ENCODE data around the gene NCOR2.

The NCOR2 gene

DNA sequence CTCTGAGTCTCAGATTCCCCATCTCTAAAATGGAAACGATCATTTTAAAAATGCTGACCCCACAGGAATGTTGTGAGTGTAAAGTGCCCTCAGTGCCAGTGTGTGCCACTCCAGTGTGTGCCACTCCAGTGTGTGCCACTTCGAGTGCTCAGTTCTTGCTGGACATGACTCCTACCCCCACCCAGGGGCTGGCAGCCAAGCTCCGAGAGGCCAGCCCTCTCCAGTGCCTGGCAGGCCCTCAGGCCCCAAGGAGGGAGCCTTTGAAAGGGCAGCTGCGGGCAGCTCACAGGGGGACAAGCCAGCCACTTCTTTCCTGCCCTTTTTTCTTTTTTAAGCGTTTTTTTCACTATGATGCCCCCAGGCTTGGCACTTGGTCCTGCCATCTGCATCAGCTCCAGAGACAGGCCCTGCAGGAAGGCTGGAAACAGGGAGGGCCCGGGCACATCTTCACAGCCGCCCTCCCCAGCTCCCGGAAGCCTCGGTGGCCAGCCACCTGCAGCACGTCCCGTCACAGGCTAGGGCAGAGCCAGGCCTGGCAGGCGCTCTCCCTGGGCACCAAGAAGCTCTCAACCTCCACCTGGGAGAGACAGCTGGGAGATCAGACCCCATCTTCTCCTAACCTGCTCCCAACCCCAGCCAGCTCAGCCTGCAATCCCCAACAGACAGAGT is 29.8 kb downstream of the NCOR2 start:
- Mint-ChIP-seq H3K27me3 (ENCODE audit: low read depth, poor library complexity) (peaks cover 3% of the 10 kb centered on the region), H3K9me3 (no peaks in the 10 kb centered on the region), H3K4me3 (no peak overlapping the region), H3K36me3 (ENCODE audit: low read depth) (peaks cover 11% of the 10 kb centered on the region), H3K27ac (no peak overlapping the region), H3K4me1 (peaks cover 46% of the 10 kb centered on the region)
- TF ChIP-seq, protein P1, sequence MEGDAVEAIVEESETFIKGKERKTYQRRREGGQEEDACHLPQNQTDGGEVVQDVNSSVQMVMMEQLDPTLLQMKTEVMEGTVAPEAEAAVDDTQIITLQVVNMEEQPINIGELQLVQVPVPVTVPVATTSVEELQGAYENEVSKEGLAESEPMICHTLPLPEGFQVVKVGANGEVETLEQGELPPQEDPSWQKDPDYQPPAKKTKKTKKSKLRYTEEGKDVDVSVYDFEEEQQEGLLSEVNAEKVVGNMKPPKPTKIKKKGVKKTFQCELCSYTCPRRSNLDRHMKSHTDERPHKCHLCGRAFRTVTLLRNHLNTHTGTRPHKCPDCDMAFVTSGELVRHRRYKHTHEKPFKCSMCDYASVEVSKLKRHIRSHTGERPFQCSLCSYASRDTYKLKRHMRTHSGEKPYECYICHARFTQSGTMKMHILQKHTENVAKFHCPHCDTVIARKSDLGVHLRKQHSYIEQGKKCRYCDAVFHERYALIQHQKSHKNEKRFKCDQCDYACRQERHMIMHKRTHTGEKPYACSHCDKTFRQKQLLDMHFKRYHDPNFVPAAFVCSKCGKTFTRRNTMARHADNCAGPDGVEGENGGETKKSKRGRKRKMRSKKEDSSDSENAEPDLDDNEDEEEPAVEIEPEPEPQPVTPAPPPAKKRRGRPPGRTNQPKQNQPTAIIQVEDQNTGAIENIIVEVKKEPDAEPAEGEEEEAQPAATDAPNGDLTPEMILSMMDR (IDR thresholded peaks at IDR 0.05): no peak
- DNase-seq: no peak

DNA sequence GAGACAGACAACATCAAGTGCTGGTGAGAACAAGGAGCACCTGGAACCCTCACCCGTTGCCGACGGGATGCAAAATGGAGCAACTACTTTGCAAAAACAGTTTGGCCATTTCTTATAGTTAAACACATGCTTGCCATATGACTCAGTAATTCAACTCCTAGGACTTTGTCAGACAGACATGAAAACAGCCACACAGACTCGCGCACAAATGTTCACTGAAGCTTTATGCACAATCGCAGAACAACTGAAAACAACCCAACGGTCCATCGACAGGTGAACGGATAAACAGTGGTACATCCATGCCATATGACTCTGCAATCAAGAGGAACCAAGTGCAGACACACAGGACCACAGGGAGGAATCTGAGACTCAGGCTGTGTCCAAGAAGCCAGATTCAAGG is 30.8 kb downstream of the NCOR2 start:
- no peak overlapping the region for H3K4me3 Mint-ChIP-seq

DNA sequence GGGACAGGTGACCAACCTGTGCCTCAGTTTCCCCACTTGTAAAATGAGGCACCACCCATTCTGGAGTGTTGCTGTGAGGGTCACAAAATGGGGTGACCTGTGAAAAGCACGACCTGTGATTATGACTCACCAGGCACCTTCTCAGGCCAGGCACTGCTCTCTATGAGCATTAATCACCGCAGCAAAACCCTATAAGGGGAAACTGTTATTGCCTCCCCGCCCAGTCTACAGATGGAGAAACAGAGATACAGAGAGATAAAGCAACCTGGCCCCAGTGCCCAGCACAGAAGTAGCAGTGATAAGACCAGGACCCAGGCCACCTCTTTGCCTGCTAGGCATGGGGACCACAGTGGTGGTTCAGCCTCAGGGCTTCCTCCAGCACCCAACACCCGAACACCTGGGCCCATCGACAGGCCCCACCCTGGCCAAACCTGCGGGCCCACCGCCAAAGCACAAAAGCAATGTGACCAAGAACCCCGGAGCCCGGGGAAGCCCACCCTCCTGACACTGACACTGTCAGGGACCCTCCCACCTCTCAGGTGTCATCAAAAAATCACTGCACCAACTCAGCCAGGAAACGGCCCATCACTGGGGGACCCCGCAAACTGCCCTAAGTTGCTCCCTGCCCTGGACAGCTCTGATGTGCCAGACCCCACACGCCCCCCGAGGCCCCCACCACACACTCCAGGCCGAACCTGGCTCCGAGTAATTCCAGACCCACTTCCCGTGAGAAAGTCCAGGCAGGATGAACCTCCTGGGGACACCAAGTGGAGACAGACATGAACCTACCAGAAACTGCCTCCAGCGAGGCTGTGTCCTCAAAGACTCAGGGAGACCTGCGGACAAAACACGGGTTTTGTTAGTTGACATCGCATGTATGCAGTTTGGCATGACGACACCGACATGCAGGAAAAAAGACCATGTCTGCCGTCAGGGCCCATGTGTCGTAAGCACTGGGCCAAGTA is 32.4 kb downstream of the NCOR2 start:
- no peaks in the 10 kb centered on the region for H3K9me3 Mint-ChIP-seq
- H3K27me3 Mint-ChIP-seq (ENCODE audit: low read depth, poor library complexity): peaks cover 3% of the 10 kb centered on the region
- no peak overlapping the region for H3K4me3 Mint-ChIP-seq
- DNase-seq: no peak
- TF ChIP-seq, protein P1 (IDR thresholded peaks at IDR 0.05): no peak
- H3K27ac Mint-ChIP-seq: no peak overlapping the region
- H3K36me3 Mint-ChIP-seq (ENCODE audit: low read depth): peaks cover 11% of the 10 kb centered on the region
- peaks cover 64% of the 10 kb centered on the region for H3K4me1 Mint-ChIP-seq

More for the DNA sequence above, 30.8 kb downstream of the NCOR2 start:
- H3K36me3 Mint-ChIP-seq (ENCODE audit: low read depth): peaks cover 11% of the 10 kb centered on the region
- peaks cover 54% of the 10 kb centered on the region for H3K4me1 Mint-ChIP-seq
- no peak overlapping the region for H3K27ac Mint-ChIP-seq
- peaks cover 3% of the 10 kb centered on the region for H3K27me3 Mint-ChIP-seq (ENCODE audit: low read depth, poor library complexity)
- DNase-seq: no peak
- TF ChIP-seq, protein P1 (IDR thresholded peaks at IDR 0.05): no peak
- H3K9me3 Mint-ChIP-seq: no peaks in the 10 kb centered on the region

DNA sequence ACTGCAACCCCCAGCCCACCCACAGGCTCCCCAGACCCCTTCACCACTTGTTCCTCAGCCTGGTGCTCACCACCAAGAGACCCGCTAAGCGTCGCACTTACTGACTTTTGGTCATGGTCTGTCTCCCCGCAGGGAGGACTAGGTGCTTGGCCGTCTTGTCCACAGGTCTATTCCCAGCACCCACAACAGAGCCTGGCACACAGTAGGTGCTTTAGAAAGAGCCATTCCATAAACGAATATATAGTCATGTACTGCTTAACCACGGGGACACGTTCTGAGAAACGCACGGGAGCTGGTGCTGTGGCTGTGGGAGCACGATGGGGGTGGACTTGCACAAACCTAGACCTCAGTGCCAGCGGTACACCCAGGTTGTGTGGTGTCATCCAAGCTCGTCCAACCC is 34.0 kb downstream of the NCOR2 start:
- no peak for DNase-seq

DNA sequence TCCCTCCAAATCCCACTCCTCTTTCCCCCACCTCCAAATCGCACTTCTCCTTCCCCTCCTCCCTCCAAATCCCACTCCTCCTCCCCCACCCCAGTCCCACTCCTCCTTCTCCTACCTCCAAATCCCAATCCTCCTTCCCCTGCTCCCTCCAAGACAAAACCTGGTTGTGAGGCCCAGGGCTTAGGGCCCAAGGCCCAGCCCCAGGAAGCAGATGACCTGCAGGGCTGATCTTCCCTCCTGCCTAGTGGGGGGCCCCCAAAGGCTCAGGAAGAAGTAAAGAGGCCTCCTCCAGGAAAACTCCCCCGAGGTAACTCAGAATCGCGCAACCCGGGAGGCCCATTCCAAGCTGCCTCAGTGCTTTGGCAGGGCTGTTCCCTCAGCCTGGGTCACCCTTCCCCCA is 34.4 kb downstream of the NCOR2 start:
- H3K27ac Mint-ChIP-seq: no peak overlapping the region
- H3K4me3 Mint-ChIP-seq: peak overlapping the region; percentile 27
- H3K36me3 Mint-ChIP-seq (ENCODE audit: low read depth): peaks cover 17% of the 10 kb centered on the region
- peaks cover 7% of the 10 kb centered on the region for H3K27me3 Mint-ChIP-seq (ENCODE audit: low read depth, poor library complexity)
- H3K9me3 Mint-ChIP-seq: no peaks in the 10 kb centered on the region
- TF ChIP-seq, protein P1 (IDR thresholded peaks at IDR 0.05): no peak
- peaks cover 58% of the 10 kb centered on the region for H3K4me1 Mint-ChIP-seq
- no peak for DNase-seq

More for the DNA sequence above, 34.0 kb downstream of the NCOR2 start:
- peak overlapping the region; percentile 40 for H3K27ac Mint-ChIP-seq
- peak overlapping the region; percentile 27 for H3K4me3 Mint-ChIP-seq
- H3K27me3 Mint-ChIP-seq (ENCODE audit: low read depth, poor library complexity): peaks cover 2% of the 10 kb centered on the region
- H3K9me3 Mint-ChIP-seq: no peaks in the 10 kb centered on the region
- H3K4me1 Mint-ChIP-seq: peaks cover 58% of the 10 kb centered on the region
- TF ChIP-seq, protein P1 (IDR thresholded peaks at IDR 0.05): no peak
- H3K36me3 Mint-ChIP-seq (ENCODE audit: low read depth): peaks cover 17% of the 10 kb centered on the region

Data from nephron progenitor cell (in vitro differentiated cells).